DMS53 (cell line): ENCODE data around the gene NTNG2.

Experiments
- DNase-seq: peaks from one replicate; lab custom pipeline; 2025; lab: John Stamatoyannopoulos, UW

The NTNG2 gene

DNA sequence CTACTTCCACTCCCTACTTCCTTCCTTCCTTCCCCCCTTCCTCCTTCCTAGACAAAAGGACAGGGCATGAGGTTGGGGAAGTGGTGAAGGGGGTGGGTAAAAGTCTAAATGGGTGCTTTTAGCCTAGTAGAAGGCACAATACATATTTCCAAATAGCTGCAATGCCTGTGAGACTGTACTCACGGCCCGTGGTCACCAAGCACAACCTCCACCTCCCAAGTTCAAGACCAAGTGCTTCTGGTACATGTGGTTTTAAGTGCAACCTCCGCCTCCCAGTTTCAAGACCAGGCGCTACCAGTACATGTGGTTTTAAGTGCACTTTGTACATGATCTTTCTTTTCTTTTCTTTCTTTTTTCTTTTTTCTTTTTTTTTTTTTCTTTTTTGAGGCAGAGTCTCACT, 14.5 kb upstream of the NTNG2 start:
- DNase-seq = no peak

DNA sequence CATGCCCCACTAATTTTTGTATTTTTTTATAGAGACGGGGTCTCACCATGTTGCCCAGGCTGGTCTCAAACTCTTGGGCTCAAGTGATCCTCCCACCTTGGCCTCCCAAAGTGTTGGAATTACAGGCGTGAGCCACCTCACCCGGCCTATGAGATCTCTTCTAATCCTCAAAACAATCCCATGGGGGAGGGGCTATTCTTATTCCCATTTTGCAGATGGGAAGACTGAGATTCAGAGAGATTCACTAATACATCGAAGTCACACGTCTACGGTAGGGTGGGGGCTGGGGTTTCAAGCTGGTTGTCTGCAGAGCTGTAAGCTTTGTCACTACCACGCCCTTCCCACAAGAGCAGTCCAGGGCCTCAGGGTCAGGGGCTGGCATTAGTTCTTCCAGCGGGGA, 14.0 kb upstream of the NTNG2 start:
- no peak for DNase-seq

DNA sequence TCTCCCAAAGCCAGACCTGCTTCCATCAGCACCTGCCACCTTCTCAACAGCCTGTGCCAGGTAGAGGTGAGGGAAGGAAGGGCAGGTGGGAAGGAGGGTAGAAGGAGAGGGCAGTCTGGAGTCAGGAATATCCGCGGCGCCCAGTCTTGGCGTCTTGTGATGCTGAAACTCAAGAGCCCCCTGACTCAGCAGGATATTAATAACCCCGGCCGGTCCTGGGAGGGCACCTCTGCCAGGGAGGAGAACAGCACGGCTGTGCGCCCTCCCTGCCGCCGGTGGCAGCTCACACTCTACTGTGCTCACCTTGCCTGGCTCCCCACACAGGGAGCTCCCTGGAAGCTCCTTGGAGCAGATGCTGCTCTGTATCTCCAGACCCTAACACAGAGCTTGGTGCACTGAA, 11.6 kb upstream of the NTNG2 start:
- no peak for DNase-seq

DNA sequence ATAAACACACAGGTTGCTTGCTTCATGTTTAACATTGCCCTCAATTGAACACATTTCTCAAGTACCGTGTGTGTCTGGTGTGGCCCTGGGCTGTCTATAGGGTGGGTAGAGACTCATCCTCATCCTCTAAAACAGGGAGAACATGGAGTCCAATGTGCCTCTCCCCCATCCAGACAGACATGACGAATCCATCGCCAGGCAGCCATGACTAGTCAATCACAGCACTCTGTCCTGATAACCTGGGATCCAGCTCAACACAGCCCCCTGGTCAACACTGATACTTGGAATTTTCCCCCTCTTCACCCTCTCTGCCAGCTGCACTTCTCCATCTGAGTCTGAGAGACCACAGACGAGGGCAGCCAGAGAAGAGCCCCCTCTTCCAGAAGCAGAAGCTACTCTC, 10.7 kb upstream of the NTNG2 start:
- DNase-seq = no peak

DNA sequence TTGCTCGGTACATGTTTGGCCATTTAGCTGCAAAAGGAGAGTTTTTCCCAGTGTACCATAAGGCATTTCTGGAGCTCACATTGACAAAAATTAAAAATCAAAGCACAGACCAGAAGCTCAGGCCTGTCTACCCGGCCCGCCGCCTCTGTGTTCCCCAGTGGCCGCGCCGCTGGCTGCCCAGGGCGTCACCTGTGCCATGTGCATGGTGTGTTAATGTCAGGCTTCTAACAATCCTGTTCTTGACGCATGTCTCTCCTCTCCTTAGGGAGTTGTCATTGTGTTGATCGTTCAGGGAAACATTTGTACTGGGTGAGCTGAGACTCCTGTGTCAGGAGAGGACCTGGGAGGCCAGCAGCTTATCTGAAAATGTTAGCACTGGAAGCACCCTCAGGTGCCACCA, 9.6 kb upstream of the NTNG2 start:
- no peak for DNase-seq

DNA sequence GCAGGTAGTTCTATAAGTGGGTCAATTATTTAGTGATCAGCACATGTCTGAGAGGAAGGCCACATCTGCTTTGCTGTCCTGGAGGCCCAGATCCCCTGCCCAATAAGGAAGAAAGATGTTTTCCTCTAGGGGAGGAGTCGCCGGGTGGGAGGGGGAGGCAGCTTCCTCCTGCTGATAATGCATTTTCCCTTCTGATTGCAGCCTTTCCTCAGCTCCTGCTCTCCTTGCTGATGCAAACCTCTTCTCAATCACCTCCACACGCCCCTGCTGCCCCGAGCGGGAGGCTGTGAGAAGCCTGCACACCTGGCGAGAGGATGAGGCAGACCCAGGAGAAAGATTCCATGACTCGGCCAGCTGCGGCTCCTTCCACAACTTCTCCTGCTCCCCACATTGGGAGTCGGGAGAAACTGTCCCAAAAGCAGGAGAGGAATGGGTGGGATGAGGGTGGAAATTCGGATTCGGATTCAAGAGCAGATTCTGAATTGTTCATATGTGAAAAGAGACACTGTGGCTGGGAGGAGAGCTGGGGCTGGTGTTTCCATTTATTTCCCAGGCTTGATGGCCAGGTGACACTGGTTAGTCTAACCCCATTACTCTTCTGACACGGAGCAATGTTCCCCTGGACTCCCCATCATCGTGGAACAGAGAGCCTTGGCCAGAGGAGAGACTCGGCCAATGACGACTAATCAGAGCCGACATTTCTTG, 6.8 kb upstream of the NTNG2 start:
- no peak for DNase-seq

DNA sequence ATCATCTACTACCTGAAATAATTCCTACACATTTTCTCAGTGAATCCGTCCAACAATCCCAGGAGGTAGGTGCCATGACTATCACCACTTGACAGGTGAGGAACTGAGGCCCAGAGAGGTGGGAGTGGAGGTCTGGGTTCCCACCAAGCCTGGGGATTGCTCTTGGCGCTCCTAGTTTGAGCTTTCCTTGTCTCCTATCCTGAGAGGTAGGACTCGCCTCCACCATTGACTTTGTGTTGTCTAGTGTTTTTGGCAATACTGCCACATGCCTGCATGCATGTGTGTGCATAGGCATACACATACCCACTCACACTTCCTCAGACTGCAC, 6.3 kb upstream of the NTNG2 start:
- no peak for DNase-seq

DNA sequence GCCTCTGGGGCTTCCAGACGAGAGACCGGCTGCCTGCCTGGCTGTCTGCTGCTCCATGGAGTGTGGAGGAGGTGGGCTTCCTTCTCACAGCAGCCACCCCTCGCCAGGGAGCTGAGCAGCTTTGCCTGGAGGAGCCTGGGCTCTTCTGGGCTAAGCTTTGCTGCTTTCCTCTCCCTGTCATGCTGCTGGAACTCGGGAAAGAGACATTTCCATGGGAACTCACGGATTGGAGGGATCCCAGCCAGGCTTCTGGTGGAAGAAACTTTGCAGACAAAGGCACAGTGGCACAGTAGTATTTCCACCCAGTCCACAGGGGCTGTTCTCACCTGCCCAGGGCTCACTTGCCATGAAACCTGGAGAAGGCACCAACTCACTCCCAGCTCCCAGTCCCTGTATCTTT, 5.6 kb upstream of the NTNG2 start:
- no peak for DNase-seq

DNA sequence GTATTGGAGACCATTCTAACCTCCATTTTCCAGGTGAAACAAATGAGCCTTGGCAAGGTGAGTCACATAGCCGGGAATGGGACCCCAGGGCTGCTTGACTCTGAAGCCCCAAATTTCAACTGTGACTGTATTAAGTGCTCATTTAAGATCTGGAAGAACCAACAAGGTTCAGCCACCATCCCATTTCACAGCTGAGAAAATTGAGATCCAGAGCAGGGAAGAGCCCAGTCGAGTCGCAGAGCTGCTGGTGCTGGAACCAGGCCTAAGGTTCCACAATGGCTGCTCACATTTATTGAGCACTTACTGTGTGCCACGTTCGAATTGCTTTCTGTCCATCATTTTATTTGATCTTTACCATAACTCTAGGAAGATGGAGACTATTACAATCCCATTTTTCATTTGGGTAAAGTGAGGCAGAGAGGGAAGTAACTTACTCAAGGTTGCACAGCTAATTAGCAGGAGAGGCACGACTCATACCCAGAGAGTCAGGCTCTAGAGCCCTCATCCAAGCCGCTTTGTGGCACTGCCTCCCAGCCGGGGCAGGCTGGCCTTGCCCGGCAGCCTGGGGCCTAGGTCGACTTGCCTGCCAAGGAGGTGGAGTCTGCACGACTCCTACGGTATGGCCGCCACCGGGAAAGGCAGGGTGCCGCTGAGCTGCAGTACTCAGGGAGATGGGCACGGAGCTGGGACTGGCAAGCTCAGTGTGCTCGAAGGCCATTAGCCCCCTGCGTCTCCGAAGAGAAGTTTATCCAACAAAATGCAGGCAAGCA, 4.3 kb upstream of the NTNG2 start:
- no peak for DNase-seq

DNA sequence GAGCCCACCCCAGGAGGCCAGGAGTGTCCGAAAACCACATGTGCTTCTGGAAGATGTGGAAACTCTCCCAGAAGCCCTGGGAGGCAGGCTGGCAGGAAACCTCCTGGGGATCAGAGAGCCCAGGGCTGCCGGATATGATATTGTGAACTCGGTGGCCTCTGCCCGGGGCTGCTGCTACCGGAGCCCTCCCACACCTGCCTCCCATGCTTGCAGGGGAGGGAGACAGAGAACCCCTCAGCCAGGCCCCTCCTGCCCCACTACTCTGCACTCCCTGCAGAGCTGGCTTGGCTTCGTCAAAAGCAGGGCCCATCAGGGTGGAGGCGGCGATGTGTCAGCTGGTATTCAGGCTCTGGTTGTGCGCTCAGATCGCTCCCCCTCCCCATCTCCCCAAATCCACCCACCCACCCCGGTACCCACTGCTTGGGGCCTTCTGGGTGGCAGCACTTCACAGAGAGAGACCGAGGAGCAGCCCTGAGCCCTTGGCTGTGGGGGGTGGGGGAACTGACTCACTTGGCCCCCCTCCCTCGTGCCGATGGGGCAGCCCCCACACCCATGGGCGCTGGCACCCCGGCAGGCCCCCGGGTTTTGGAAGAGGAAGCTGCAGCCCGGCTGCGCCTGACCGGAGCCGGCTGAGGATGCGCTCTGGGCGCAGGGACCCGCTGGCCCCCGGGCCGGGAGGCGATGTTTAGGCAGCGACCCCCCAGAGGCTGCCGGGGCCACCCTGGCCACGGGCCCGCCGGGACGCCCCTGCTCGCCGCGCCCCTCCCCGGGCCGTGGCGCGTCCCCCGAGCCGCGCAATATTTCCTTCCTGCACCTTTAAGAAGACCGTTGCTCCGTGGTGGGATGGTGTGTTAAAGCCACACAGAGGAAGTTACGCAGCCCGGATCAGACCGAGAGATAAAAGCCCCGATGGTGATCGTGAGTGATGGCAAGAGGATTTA, 786 bp upstream of the NTNG2 start:
- DNase-seq = peak; percentile 70

DNA sequence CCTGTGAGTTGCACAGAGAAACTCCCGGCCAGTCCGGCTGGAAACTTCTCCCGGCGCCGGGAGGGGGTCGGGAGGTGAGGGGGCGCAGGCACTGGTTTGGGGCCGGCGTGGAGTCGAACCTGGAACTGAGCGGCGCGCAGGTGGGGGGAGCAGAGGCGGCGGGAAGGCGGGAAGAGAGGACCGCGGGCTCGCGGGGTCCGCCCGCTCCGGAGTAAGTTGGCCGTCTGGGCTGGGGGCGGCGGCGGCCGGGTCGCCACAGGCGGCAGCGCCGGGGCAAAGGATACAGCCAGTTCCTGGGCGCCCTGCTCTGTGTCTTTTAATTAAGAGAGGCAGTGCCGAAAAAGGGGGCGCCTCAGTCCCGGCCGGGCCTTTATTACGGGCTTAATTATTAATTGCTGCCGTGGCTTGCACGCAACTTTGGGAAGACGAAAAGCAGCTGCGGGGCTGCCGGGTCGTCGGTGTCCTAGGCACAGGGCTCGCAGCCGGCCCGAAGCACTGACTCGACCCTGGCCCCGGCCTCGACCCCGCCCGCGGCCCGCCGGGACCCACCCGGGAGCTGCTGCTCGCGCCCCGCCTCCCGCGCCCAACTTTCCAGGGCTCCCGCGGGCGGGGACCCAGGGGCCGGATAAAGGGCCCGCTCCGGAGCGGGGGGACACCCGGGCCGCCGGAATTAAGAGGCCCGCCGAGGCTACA, 1.1 kb downstream of the NTNG2 start:
- peak; percentile 49 for DNase-seq

DNA sequence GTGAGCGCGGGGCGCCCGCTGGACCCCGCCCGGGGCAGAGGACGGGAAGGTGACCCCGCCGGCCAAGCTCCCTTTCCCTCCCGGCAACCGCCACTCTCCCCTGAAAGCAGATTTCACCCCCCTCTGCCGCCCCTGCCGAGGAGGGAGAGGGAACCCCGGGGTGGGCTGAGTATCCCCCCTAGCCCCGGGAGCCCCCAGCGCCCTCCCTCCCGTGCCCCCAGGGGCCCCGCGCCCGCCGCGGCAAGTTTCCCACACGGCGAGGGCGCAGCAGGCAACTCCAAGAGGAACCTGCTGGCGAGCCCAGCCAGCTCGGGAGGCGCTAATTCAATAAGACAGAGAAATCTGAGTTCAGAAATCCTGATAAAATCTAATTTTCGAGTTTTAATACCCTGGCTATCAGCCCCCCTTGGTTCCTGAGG, 1.6 kb downstream of the NTNG2 start:
- peak; percentile 61 for DNase-seq

DNA sequence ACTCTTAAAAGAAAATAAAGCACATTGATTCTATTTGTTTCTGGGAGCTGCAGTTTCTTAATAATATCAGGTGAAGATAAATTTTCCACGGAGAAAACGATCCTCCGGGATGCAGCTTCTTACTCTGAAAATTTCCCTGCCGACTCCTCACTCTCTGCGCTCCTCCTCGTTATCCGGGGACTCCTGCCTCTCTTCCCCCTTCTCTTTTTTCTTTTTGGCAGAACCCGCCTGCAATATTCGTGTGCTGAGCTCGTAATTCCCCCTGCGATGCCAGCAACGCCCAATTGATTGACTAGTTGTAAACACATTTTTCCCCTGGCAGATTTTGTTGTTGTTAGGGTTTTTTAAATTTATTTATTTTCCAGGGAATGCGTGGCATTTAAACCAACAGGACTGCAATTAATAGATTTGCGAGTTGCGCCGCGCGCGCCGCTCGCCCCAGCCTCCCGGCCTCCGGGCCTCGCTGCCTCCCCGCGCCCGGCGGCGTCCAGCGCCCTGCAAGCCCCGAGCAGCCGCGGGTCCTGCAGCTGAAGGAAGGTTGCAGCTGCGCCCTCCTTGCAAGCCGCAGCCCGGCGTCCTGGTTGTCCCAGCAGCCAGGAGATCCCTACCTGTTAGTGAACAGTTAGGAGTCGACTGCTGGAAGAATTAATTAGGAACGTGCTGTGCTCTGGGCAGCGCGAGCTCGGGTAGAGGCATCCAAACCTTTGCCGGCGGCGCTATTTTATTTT, 2.2 kb downstream of the NTNG2 start:
- peak; percentile 40 for DNase-seq

DNA sequence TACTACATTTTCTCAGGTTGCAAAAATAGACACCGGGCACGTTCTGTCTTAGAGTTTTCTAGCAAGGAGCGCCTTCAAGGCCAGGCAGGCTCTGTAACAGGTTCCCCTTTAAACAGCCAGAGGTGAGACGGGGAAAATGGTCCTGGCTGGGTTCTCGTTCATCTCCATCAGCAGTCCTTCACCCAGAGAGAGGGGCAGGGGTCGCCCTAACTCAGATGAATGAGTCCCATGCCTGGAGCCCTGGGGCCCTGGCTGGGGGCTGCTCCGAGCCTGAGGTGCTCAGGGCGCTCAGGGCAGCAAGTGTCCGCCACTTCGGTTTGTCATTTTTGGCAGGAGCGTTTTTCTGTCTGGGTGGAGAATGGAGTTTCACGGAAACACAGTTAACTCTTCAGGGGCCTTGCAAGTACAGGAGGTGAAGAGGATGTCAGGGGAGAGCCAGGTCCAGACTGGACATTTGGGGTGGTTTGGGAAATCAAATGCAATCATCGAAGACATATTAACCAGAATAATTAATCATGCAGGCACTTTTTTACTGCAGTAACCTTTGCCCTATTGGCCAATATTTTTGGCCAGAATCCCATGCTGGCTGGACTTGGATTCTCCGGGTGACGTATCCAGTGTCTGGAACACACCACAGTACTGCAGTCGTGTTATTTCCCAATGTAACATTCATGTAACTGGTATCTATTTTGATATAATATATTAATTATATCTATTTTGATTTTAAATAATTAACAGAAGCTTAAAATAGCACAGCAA, 2.9 kb downstream of the NTNG2 start:
- DNase-seq = no peak

DNA sequence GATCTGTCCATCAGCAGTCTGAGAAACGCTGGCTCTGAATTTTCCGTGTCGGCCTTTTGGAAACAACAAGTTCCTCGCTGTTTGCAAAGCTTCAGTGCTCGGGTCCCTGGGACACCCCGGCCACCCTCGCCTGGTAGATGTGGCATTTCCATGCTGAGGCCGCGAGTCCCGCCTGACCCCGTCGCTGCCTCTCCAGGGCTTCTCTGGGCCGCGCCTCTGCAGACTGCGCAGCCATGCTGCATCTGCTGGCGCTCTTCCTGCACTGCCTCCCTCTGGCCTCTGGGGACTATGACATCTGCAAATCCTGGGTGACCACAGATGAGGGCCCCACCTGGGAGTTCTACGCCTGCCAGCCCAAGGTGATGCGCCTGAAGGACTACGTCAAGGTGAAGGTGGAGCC, 4.7 kb downstream of the NTNG2 start:
- peak; percentile 85 for DNase-seq

DNA sequence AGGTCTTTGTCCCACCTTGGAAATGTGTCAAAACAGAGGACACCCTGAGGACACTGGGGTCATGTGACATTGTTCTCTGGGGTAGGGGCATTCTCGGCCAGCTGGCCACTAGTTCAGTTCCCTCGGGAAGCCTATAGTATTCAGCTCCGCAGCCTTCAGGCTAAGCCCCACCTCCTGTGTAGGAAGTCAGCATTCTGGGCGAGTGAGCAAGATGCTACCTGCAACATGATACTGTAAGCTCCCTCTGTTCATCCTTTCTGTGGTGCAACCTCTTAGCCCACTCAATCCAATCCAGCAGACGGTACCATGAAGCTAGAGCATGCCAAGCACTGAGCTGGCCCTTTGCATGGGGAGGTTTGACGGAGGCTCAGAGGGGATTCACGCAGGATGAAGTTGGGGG, 5.3 kb downstream of the NTNG2 start:
- DNase-seq = no peak

DNA sequence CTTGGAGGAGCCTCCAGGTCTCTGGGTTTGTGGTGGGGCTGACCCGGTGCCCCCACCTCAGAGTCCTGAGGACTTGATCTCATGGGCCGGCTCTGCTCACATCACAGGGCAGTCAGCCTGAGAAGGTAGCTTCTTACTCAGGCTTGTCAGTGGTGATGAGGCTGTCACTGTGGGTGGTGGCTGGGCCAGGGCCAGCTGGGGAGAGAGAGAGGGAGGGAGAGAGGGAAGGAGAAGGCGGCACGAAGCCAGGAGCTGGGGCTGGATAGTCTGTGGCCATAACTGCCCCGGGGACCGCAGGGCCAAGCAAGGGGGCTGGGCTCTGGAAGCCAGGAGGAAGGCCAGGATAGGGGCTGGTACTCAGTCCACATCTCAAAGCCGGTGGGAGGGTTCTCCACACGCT, 6.5 kb downstream of the NTNG2 start:
- peak; percentile 60 for DNase-seq

DNA sequence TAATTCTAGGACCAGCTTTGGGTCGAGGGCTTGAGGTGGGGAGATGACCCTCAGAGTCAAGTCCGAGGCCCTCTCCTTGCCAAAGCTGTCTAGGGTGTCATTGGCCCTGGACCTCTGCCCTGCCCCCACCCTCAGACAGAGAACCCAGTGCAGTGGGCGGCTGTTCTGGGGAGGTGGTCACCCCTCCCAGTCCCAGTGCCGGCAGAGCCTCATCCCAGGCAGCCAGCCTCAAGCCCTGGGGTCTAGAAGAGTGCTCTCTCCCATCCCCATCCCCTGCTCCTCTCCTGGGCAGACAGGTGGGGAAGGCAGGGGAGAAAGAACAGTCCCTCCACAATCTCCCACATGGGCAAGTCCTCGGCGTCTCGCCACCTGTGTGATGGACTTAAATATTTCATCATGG, 7.0 kb downstream of the NTNG2 start:
- DNase-seq = no peak

DNA sequence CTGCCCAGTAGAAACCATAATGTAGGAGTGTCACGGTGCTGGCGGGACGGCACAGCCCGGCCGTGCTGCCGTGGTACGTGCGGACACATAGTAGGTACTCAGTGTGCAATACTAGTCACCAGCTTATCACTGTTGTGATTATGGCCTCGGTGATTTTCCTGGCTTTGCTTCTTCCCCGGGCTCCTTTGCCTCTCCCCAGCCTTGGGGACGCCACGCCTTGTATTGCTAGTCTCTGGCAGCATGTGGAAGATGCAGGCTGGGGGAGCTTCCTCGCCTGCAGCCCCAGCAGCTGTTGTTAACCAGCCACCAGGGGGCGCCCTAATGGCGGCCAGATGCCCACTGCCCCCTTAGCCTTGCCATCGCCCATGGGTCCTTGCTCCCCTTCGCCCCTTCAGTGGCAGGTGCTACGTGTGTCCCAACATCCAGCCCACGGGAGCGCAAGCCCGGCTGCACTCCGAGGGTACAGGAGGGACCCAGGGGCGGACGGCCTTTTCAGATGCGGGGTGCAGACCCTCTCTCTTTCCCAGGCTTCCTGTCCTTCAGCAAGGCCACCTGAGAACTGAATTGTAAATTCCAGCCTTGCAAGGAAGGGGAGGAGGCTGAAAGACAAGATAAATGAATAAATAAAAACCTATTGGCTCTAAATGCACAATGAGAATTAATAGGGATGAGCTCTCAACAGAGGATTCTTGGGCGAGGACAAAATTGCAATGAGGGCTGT, 8.0 kb downstream of the NTNG2 start:
- DNase-seq = peak; percentile 87

DNA sequence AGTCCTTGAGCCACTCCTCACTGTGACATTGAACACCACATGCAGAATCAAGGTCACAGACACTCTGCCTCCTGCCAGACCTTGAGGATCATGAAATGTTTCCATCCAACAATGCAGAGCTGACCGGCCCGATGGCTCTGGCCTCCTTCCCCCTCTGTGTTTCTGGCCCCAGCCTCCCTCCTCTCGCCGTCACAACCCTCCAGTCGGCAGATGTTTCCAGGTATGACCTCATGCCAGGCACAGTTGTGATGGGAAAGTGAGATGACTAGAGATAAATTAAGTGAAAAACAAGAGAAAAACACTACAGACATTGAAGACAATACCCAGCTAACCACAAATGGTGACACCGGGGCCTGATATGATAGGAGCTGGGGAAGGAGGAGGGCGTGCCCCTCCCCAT, 9.8 kb downstream of the NTNG2 start:
- DNase-seq = peak; percentile 60
